ENCODE data around the gene HDAC4.
A peak's percentile ranks its signal among the peaks of the same experiment; 100 is the strongest.

Gene HDAC4

GRCh38 chr2:239246723-239247122 lies 154.1 kb downstream of the HDAC4 start:
- no peak for DNase-seq

- DNase-seq: peak; percentile 40
Observed at GRCh38 chr2:239245872-239246721, 154.7 kb downstream of the HDAC4 start.

GRCh38 chr2:239245107-239245506 lies 155.7 kb downstream of the HDAC4 start:
- DNase-seq: no peak

GRCh38 chr2:239244625-239245024 lies 156.2 kb downstream of the HDAC4 start:
- peak; percentile 34 for DNase-seq

GRCh38 chr2:239241431-239241960 lies 159.3 kb downstream of the HDAC4 start:
- DNase-seq: no peak

GRCh38 chr2:239240414-239240881 lies 160.4 kb downstream of the HDAC4 start:
- peak; percentile 40 for DNase-seq

- peak; percentile 36 for DNase-seq
Observed at GRCh38 chr2:239239607-239240413, 161.0 kb downstream of the HDAC4 start.

- peak; percentile 33 for DNase-seq
Observed at GRCh38 chr2:239238839-239239606, 161.8 kb downstream of the HDAC4 start.

GRCh38 chr2:239238381-239238780 lies 162.4 kb downstream of the HDAC4 start:
- peak; percentile 40 for DNase-seq

- peak; percentile 33 for DNase-seq
Observed at GRCh38 chr2:239236808-239237205, 164.0 kb downstream of the HDAC4 start.

GRCh38 chr2:239236043-239236807 lies 164.6 kb downstream of the HDAC4 start:
- peak; percentile 25 for DNase-seq

- DNase-seq: peak; percentile 44
Observed at GRCh38 chr2:239235311-239235710, 165.5 kb downstream of the HDAC4 start.

GRCh38 chr2:239234191-239235175 lies 166.3 kb downstream of the HDAC4 start:
- peak; percentile 33 for DNase-seq

GRCh38 chr2:239233576-239233975 lies 167.2 kb downstream of the HDAC4 start:
- DNase-seq: no peak

- peak; percentile 47 for DNase-seq
Observed at GRCh38 chr2:239232195-239232578, 168.6 kb downstream of the HDAC4 start.

- peak; percentile 52 for DNase-seq
Observed at GRCh38 chr2:239231231-239232194, 169.3 kb downstream of the HDAC4 start.

GRCh38 chr2:239230318-239231052 lies 170.3 kb downstream of the HDAC4 start:
- DNase-seq: peak; percentile 46

GRCh38 chr2:239229545-239230279 lies 171.1 kb downstream of the HDAC4 start:
- DNase-seq: peak; percentile 41

All from activated CD8-positive, alpha-beta memory T cell treated with anti-CD3 and anti-CD28 coated beads, Interleukin-2, amount 50 U/mL, for 48 hours (primary cell).